Naive thymus-derived CD4-positive, alpha-beta T cell (primary cell): Measurements from ENCODE around the gene HMCN1. TPM values are rescaled to one million over a fixed set of nuclear protein-coding genes. Genes with fewer than 3 reads are reported as not detected.
A peak's percentile ranks its signal among the peaks of the same experiment; 100 is the strongest.

ENCODE experiments used
- ATAC-seq: fragments of 150-1000 bp; cut with Tn5 transposase; 2 replicates; pipeline ENCODE4 v1.10.0; 2021; ENCODE audit warnings: mild to moderate bottlenecking, moderate library complexity
- CTCF ChIA-PET: fragments of 350-600 bp; sonication (Branson Sonifier 250); formaldehyde crosslinking; loops from one replicate; lab custom pipeline; 2021; ENCODE audit warnings: antibody characterized with exemption; lab: Charles Lee
- POLR2A ChIA-PET: fragments of 350-600 bp; sonication (Branson Sonifier 250); formaldehyde crosslinking; loops from one replicate; lab custom pipeline; 2021; ENCODE audit warnings: antibody characterized with exemption, inconsistent platforms; lab: Charles Lee
- DNase-seq, 9 donors: peaks; one replicate each; pipeline versions ENCODE4 v3.0.0 to v3.0.0-alpha.2; 2020 to 2022; ENCODE audit warnings: mixed read lengths in 1 of 9
- H3K27ac ChIP-seq: one replicate; pipeline ENCODE4 v1.7.0; 2013; ENCODE audit warnings: mild to moderate bottlenecking, low read depth, low read length, moderate library complexity
- H3K27me3 ChIP-seq, 2 donors: one replicate each; pipeline ENCODE4 v1.7.0; 2013; ENCODE audit warnings: low read length in 2 of 2, mild to moderate bottlenecking in 2 of 2, moderate library complexity in 2 of 2; ENCODE audit not compliant: control insufficient read depth in 2 of 2, insufficient read depth in 2 of 2
- H3K36me3 ChIP-seq, 3 experiments: 1 replicate in 2 of 3; 2 replicates in 1 of 3; pipeline ENCODE4 v1.7.0; 2013; ENCODE audit warnings: low read length in 3 of 3, mild to moderate bottlenecking in 3 of 3, moderate library complexity in 1 of 3; ENCODE audit not compliant: insufficient read depth in 3 of 3, control insufficient read depth in 2 of 3
- H3K4me1 ChIP-seq, 2 donors: one replicate each; pipeline ENCODE4 v1.7.0; 2013; ENCODE audit warnings: low read length in 2 of 2, mild to moderate bottlenecking in 2 of 2, moderate library complexity in 1 of 2; ENCODE audit not compliant: control insufficient read depth in 2 of 2, insufficient read depth in 2 of 2
- H3K4me3 ChIP-seq: 2 replicates; pipeline ENCODE4 v1.7.0; 2013; ENCODE audit warnings: mild to moderate bottlenecking, low read length
- H3K9me3 ChIP-seq, 3 experiments: 1 replicate in 2 of 3; 2 replicates in 1 of 3; pipeline ENCODE4 v1.7.0; 2013; ENCODE audit warnings: low read length in 3 of 3; ENCODE audit not compliant: control insufficient read depth in 2 of 3
- H3K27ac Mint-ChIP-seq, 9 donors: one replicate each; pipeline ENCODE4 v1.8.0; 2020 to 2022; ENCODE audit warnings: mixed read lengths in 9 of 9, mild to moderate bottlenecking in 8 of 9, moderate library complexity in 5 of 9, inconsistent platforms in 2 of 9
- H3K27me3 Mint-ChIP-seq, 5 donors: one replicate each; pipeline ENCODE4 v1.8.0; 2021 to 2022; ENCODE audit warnings: mixed read lengths in 5 of 5, mild to moderate bottlenecking in 1 of 5
- H3K36me3 Mint-ChIP-seq, 5 donors: one replicate each; pipeline ENCODE4 v1.8.0; 2020 to 2022; ENCODE audit warnings: mixed read lengths in 5 of 5, mild to moderate bottlenecking in 3 of 5, inconsistent platforms in 1 of 5
- H3K4me1 Mint-ChIP-seq, 7 donors: one replicate each; pipeline ENCODE4 v1.8.0; 2020 to 2022; ENCODE audit warnings: mixed read lengths in 7 of 7, mild to moderate bottlenecking in 3 of 7, inconsistent platforms in 1 of 7
- H3K4me3 Mint-ChIP-seq, 10 donors: one replicate each; pipeline ENCODE4 v1.8.0; 2020 to 2022; ENCODE audit warnings: mild to moderate bottlenecking in 10 of 10, mixed read lengths in 10 of 10, moderate library complexity in 6 of 10, inconsistent platforms in 2 of 10
- H3K9me3 Mint-ChIP-seq, 11 donors: one replicate each; pipeline ENCODE4 v1.8.0; 2020 to 2022; ENCODE audit warnings: mixed read lengths in 11 of 11, mild to moderate bottlenecking in 4 of 11, inconsistent platforms in 1 of 11, moderate library complexity in 1 of 11
- intact Hi-C, 2 donors: fragments of 100-400 bp; cut with micrococcal nuclease; formaldehyde crosslinking; loops; one replicate each; pipeline ENCODE4 v1.15.1; 2023
- polyA plus RNA-seq, 2 donors: library from polyadenylated mRNA; unstranded; fragments of 300-500 nt; fragmentation: Illumina TruSeq; gene quantifications; one replicate each; pipeline ENCODE4 v1.2.3, GENCODE V29; 2021
- total RNA-seq, 6 experiments: library from RNA in 5 of 6; stranded (reverse) in 5 of 6; gene quantifications; 1 replicate in 5 of 6; 2 replicates in 1 of 6; pipeline ENCODE4 v1.2.3 and lab custom pipeline; 2021 to 2026

HMCN1 gene
- total and polyA plus RNA-seq, 7 experiments from 2014 or later: under 0.01 to 0.19 (median 0.16) TPM; not detected in 3

DNA sequence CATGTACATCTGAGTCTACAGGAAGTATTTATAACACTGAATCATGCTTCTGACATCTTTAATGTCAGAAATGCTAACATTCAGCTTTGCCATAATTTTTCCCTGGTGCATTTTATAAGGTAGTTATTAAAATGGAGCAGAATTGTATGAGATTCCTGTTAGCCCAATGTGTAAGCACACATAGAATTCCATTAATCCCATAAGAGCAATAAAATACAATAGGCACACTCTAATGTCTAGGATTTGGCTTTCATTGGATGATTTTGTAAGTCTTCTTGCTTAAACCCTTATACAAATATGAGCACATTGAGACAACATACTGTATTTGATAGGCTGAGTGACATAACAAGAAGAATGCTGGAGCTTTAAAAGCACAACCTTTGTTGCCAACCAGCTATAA lies 256.4 kb downstream of the HMCN1 start:
- no peak overlapping the region for H3K27ac Mint-ChIP-seq
- H3K4me1 ChIP-seq: no peaks in the 10 kb centered on the region
- H3K27ac ChIP-seq: no peak overlapping the region
- no peak for DNase-seq
- no peaks in the 10 kb centered on the region for H3K36me3 ChIP-seq
- H3K27me3 Mint-ChIP-seq: peaks cover 0 to 3% (median 0%) of the 10 kb centered on the region in 5 donors
- H3K9me3 ChIP-seq: no peaks in the 10 kb centered on the region
- intact Hi-C loops: no loop called here
- no peak overlapping the region for H3K4me3 ChIP-seq
- H3K4me3 Mint-ChIP-seq: no peak overlapping the region
- POLR2A ChIA-PET: no interaction called here
- H3K9me3 Mint-ChIP-seq: no peaks in the 10 kb centered on the region
- no peaks in the 10 kb centered on the region for H3K27me3 ChIP-seq
- H3K36me3 Mint-ChIP-seq: no peaks in the 10 kb centered on the region
- H3K4me1 Mint-ChIP-seq: peaks cover 0 to 20% (median 12%) of the 10 kb centered on the region in 7 donors
- ATAC-seq: no peak
- CTCF ChIA-PET: no interaction called here

GRCh38 chr1:185991266-185991665 lies 257.1 kb downstream of the HMCN1 start:
- ATAC-seq (no peak), DNase-seq (no peak)
- no peak overlapping the region for H3K27ac Mint-ChIP-seq
- no peak overlapping the region for H3K4me3 Mint-ChIP-seq
- no peaks in the 10 kb centered on the region for H3K9me3 ChIP-seq
- ChIA-PET CTCF (no interaction called here), POLR2A (no interaction called here)
- no peaks in the 10 kb centered on the region for H3K36me3 ChIP-seq
- peaks cover 0 to 4% (median 0%) of the 10 kb centered on the region in 11 donors for H3K9me3 Mint-ChIP-seq
- no peak overlapping the region for H3K4me3 ChIP-seq
- no peaks in the 10 kb centered on the region for H3K4me1 ChIP-seq
- peaks cover 0 to 4% (median 4%) of the 10 kb centered on the region in 5 donors for H3K27me3 Mint-ChIP-seq
- no peaks in the 10 kb centered on the region for H3K27me3 ChIP-seq
- no peaks in the 10 kb centered on the region for H3K36me3 Mint-ChIP-seq
- peaks cover 0 to 21% (median 12%) of the 10 kb centered on the region in 7 donors for H3K4me1 Mint-ChIP-seq
- intact Hi-C loops: no loop called here
- no peak overlapping the region for H3K27ac ChIP-seq

DNA sequence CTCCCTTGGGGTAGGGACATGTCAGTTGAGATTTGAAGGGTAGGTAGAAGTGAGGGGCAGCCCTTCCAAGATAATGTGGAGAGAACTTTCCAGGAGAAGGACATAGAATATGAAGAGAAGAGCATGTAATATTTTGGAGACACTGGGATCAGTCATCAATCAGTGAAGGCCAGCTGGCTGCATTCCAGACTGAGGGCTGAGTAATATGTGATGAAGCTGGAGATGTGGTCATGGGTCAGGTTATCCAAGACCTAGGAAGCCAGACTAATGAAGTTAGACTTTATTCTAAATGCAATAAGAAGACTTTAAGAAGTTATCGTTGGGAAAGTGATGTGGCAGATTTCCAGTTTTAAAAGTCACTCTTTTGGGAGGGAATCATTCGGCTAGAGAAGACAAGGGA lies 262.0 kb downstream of the HMCN1 start:
- Mint-ChIP-seq H3K4me3 (no peak overlapping the region), H3K27me3 (peaks cover 3 to 14% (median 11%) of the 10 kb centered on the region in 5 donors), H3K9me3 (peaks cover 0 to 6% (median 0%) of the 10 kb centered on the region in 11 donors), H3K4me1 (peaks cover 0 to 8% (median 0%) of the 10 kb centered on the region in 7 donors), H3K36me3 (no peaks in the 10 kb centered on the region), H3K27ac (no peak overlapping the region)
- Histone ChIP-seq H3K27ac (no peak overlapping the region), H3K4me3 (no peak overlapping the region), H3K27me3 (no peaks in the 10 kb centered on the region), H3K9me3 (no peaks in the 10 kb centered on the region), H3K4me1 (no peaks in the 10 kb centered on the region), H3K36me3 (no peaks in the 10 kb centered on the region)
- ChIA-PET POLR2A (no interaction called here), CTCF (no interaction called here)
- ATAC-seq (no peak), DNase-seq (no peak)
- intact Hi-C loops: no loop called here

GRCh38 chr1:185998391-185998790 lies 264.2 kb downstream of the HMCN1 start:
- Histone ChIP-seq H3K4me1 (no peaks in the 10 kb centered on the region), H3K4me3 (no peak overlapping the region), H3K9me3 (no peaks in the 10 kb centered on the region), H3K27me3 (no peaks in the 10 kb centered on the region), H3K27ac (no peak overlapping the region), H3K36me3 (no peaks in the 10 kb centered on the region)
- Mint-ChIP-seq H3K4me3 (no peak overlapping the region), H3K27me3 (peaks cover 5 to 14% (median 11%) of the 10 kb centered on the region in 5 donors), H3K36me3 (no peaks in the 10 kb centered on the region), H3K27ac (no peak overlapping the region), H3K4me1 (peaks cover 0 to 8% (median 0%) of the 10 kb centered on the region in 7 donors), H3K9me3 (peaks cover 0 to 6% (median 0%) of the 10 kb centered on the region in 11 donors)
- ChIA-PET CTCF (no interaction called here), POLR2A (no interaction called here)
- no peak for DNase-seq
- no peak for ATAC-seq
- intact Hi-C loops: no loop called here

GRCh38 chr1:186002406-186002805 lies 268.2 kb downstream of the HMCN1 start:
- ATAC-seq: no peak
- no peaks in the 10 kb centered on the region for H3K9me3 ChIP-seq
- no peaks in the 10 kb centered on the region for H3K4me1 ChIP-seq
- ChIA-PET POLR2A (no interaction called here), CTCF (no interaction called here)
- no peaks in the 10 kb centered on the region for H3K27me3 ChIP-seq
- Mint-ChIP-seq H3K4me1 (no peaks in the 10 kb centered on the region), H3K9me3 (peaks cover 0 to 9% (median 0%) of the 10 kb centered on the region in 11 donors), H3K36me3 (no peaks in the 10 kb centered on the region), H3K27ac (no peak overlapping the region), H3K27me3 (peaks cover 0 to 5% (median 4%) of the 10 kb centered on the region in 5 donors), H3K4me3 (no peak overlapping the region)
- intact Hi-C loops: no loop called here
- no peak overlapping the region for H3K4me3 ChIP-seq
- no peaks in the 10 kb centered on the region for H3K36me3 ChIP-seq
- H3K27ac ChIP-seq: no peak overlapping the region
- no peak for DNase-seq

DNA sequence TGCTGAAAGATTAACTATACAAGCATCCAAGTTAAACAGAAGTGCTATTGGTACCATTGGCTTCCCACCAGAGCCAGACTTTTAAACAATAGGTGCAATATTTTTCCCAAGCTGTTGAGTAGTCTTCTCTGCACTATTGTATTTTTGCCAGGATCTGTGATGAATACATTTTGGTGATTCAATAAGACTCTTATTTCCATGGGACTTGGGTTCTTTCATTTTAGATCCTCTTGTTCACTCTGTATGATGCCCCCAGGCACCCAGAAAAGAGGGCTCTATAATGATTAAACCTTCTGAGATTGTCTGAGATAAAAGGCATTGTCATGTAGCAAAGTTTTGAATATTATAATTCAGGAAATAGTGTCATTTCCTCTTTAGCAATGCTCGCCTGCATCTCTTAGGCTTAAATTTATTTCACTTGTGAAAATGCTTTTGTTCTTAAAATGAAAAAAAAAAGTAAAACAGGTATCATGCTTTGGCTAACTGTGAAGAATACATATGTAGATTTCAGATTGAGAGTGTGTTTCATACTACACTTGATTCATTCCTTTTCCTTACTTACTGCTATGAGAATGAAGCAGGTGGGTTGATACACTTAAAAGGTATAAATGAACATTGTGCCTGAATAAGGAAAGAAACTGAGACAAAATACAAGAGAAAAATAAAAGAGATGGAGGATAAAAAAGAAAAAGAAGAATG lies 275.0 kb downstream of the HMCN1 start:
- no peaks in the 10 kb centered on the region for H3K36me3 Mint-ChIP-seq
- intact Hi-C loops: no loop called here
- POLR2A ChIA-PET: no interaction called here
- H3K9me3 Mint-ChIP-seq: peaks cover 0 to 7% (median 0%) of the 10 kb centered on the region in 11 donors
- no peaks in the 10 kb centered on the region for H3K36me3 ChIP-seq
- H3K9me3 ChIP-seq: no peaks in the 10 kb centered on the region
- no peak for DNase-seq
- H3K4me3 Mint-ChIP-seq: no peak overlapping the region
- no peak overlapping the region for H3K4me3 ChIP-seq
- H3K27me3 ChIP-seq: no peaks in the 10 kb centered on the region
- H3K4me1 Mint-ChIP-seq: peaks cover 0 to 11% (median 6%) of the 10 kb centered on the region in 7 donors
- peaks cover 0 to 5% (median 0%) of the 10 kb centered on the region in 5 donors for H3K27me3 Mint-ChIP-seq
- peak overlapping the region in 4 of 9 donors; percentile 3 to 22 (median 4) for H3K27ac Mint-ChIP-seq
- H3K27ac ChIP-seq: no peak overlapping the region
- CTCF ChIA-PET: no interaction called here
- no peaks in the 10 kb centered on the region for H3K4me1 ChIP-seq
- no peak for ATAC-seq
